Aorta (tissue), 5 donors: Measurements from ENCODE around the gene DOCK6. TPM values are rescaled to one million over a fixed set of nuclear protein-coding genes. Genes with fewer than 3 reads are reported as not detected.
A peak's percentile ranks its signal among the peaks of the same experiment; 100 is the strongest.

Source experiments
- ATAC-seq: fragments of 200-7000 bp; cut with Tn5 transposase; one replicate; pipeline ENCODE4 v1.9.1; 2022; ENCODE audit warnings: moderate library complexity; ENCODE audit not compliant: low FRiP score
- DNase-seq, 2 donors: peaks; one replicate each; pipeline ENCODE4 v3.0.0-alpha.2; 2020
- H3K27ac ChIP-seq, 2 donors: one replicate each; pipeline ENCODE4 v1.5.1; 2013; ENCODE audit warnings: low read length in 2 of 2, mild to moderate bottlenecking in 2 of 2, moderate library complexity in 2 of 2, control low read depth in 1 of 2, inconsistent platforms in 1 of 2, low read depth in 1 of 2
- H3K27me3 ChIP-seq, 2 donors: one replicate each; pipeline ENCODE4 v1.6.1; 2013; ENCODE audit warnings: control low read depth in 1 of 2, low read length in 1 of 2, mild to moderate bottlenecking in 1 of 2, moderate library complexity in 1 of 2; ENCODE audit not compliant: insufficient read depth in 2 of 2, control insufficient read depth in 1 of 2
- H3K36me3 ChIP-seq, 2 donors: one replicate each; pipeline ENCODE4 v1.6.1; 2013; ENCODE audit warnings: control low read depth in 1 of 2, low read length in 1 of 2, mild to moderate bottlenecking in 1 of 2; ENCODE audit not compliant: insufficient read depth in 2 of 2, control insufficient read depth in 1 of 2
- H3K4me1 ChIP-seq, 2 donors: one replicate each; pipeline ENCODE4 v1.6.1; 2013; ENCODE audit warnings: low read length in 2 of 2, control low read depth in 1 of 2, mild to moderate bottlenecking in 1 of 2, moderate library complexity in 1 of 2; ENCODE audit not compliant: insufficient read depth in 2 of 2, control insufficient read depth in 1 of 2
- H3K4me3 ChIP-seq, 2 donors: one replicate each; pipeline ENCODE4 v1.5.1; 2013; ENCODE audit warnings: low read length in 2 of 2, control low read depth in 1 of 2, mild to moderate bottlenecking in 1 of 2
- H3K9me3 ChIP-seq: one replicate; pipeline ENCODE4 v1.6.1; 2013; ENCODE audit warnings: mild to moderate bottlenecking, low read length; ENCODE audit not compliant: control insufficient read depth
- WGBS, 2 donors: extraction: QIAGEN DNeasy Blood & Tissue Kit; methylation state at CpG; one replicate each; pipeline ENCODE4 v1.1.7; 2013; 5-methylcytosine and 5-hydroxymethylcytosine counted together
- intact Hi-C, 2 donors: fragments of 100-400 bp; cut with DNase I; formaldehyde crosslinking; loops; one replicate each; pipeline versions ENCODE4 v1.14.2 to v1.15.0; 2022
- polyA plus RNA-seq, 2 donors: library from polyadenylated mRNA; stranded (reverse); fragments of 200-250 nt; gene quantifications; one replicate each; pipeline ENCODE4 v1.2.3, GENCODE V29; 2013
- total RNA-seq, 2 donors: library from RNA; stranded (reverse); fragmentation: NEBNext Ultra II Directional; extraction: Animal tissue kit (Norgen Biotek cat#: 25700); gene quantifications; one replicate each; pipeline ENCODE4 v1.2.1, GENCODE V29; 2021
- donor health status: healthy with polysubstance abuse.
- donor health status: Bipolar disorder and iron deficiency.
- donor health status: DM: no; HTN: no; CAD: no.
- donor health status: DM: no; HTN: no; CAD: no.
- donor health status: DM: yes; HTN: yes; CAD: no.

Gene DOCK6
- total and polyA plus RNA-seq, 4 donors = 12.8 to 109 (median 72.5) TPM

- intact Hi-C loops = no loop called here
- no peaks in the 10 kb centered on the region for H3K27me3 ChIP-seq
- H3K36me3 ChIP-seq = no peaks in the 10 kb centered on the region
- no peak for ATAC-seq
- 68 to 71% methylated on average over 11 of the region's 11 CpGs for WGBS, 2 donors
- no peak overlapping the region for H3K27ac ChIP-seq
- no peaks in the 10 kb centered on the region for H3K4me1 ChIP-seq
- H3K4me3 ChIP-seq = no peak overlapping the region
- no peaks in the 10 kb centered on the region for H3K9me3 ChIP-seq
- DNase-seq = no peak
These were observed 3.5 kb upstream of the DOCK6 start for GRCh38 chr19:11265785-11266236.

- DNase-seq (no peak), ATAC-seq (no peak)
- H3K4me3 ChIP-seq = no peak overlapping the region
- no peaks in the 10 kb centered on the region for H3K36me3 ChIP-seq
- H3K4me1 ChIP-seq = no peaks in the 10 kb centered on the region
- H3K27ac ChIP-seq = no peak overlapping the region
- H3K9me3 ChIP-seq = no peaks in the 10 kb centered on the region
- no peaks in the 10 kb centered on the region for H3K27me3 ChIP-seq
- intact Hi-C loops = no loop called here
- WGBS, 2 donors = 94 to 96% methylated on average over 6 of the region's 6 CpGs
These were observed 3.0 kb upstream of the DOCK6 start for GRCh38 chr19:11265177-11265784.

DNA sequence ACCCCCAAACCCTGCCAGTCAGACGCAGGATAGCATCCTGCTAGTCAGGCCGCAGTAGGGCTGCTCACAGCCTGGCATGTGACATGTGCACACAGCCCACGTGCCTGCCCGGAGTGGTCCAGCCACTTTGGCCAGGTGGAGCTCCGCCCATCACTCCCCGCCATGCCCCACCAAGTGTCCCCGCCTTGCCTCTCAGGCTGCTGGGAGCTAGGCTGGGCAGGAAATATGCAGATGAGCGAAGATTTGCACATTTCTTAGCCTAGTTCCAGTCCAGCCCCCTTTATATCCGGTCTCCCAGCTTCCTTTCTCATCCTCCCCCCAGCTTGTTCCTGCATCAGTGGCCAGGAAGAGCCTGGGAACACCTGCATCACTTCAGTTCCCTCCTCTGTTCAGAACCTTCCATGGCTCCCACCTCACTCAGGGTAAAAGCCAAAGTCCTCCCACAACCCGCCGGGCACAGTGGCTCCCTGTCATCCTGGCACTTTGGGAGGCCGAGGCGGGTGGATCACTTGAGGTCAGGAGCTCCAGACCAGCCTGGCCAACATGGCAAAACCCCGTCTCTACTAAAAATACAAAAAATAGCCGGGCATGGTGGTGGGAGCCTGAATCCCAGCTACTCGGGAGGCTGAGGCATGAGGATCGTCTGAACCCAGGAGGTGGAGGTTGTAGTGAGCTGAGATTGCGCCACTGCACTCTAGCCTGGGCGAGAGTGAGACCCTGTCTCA, 2.3 kb upstream of the DOCK6 start:
- H3K27me3 ChIP-seq = no peaks in the 10 kb centered on the region
- ATAC-seq (no peak), DNase-seq (no peak)
- WGBS, 2 donors = 86 to 88% methylated on average over 19 of the region's 19 CpGs
- no peaks in the 10 kb centered on the region for H3K9me3 ChIP-seq
- H3K27ac ChIP-seq = no peak overlapping the region
- no peaks in the 10 kb centered on the region for H3K4me1 ChIP-seq
- intact Hi-C loops = no loop called here
- no peaks in the 10 kb centered on the region for H3K36me3 ChIP-seq
- H3K4me3 ChIP-seq = no peak overlapping the region

- H3K4me3 ChIP-seq = no peak overlapping the region
- H3K9me3 ChIP-seq = no peaks in the 10 kb centered on the region
- DNase-seq (no peak), ATAC-seq (no peak)
- no peaks in the 10 kb centered on the region for H3K4me1 ChIP-seq
- no peaks in the 10 kb centered on the region for H3K36me3 ChIP-seq
- H3K27me3 ChIP-seq = no peaks in the 10 kb centered on the region
- no peak overlapping the region for H3K27ac ChIP-seq
- WGBS, 2 donors = 94 to 95% methylated on average over 6 of the region's 6 CpGs
- intact Hi-C loops = no loop called here
These were observed 1.4 kb upstream of the DOCK6 start for GRCh38 chr19:11263726-11264125.

- 22 to 24% methylated on average over 16 to 18 of the region's 18 CpGs for WGBS, 2 donors
- H3K9me3 ChIP-seq = no peaks in the 10 kb centered on the region
- H3K4me3 ChIP-seq = peak overlapping the region; percentile 81 to 89
- DNase-seq = no peak
- ATAC-seq = peak; percentile 47
- no peak overlapping the region for H3K27ac ChIP-seq
- intact Hi-C loops = no loop called here
- no peaks in the 10 kb centered on the region for H3K27me3 ChIP-seq
- H3K4me1 ChIP-seq = no peaks in the 10 kb centered on the region
- H3K36me3 ChIP-seq = no peaks in the 10 kb centered on the region
These were observed 823 bp downstream of the DOCK6 start for GRCh38 chr19:11261431-11261970.

DNA sequence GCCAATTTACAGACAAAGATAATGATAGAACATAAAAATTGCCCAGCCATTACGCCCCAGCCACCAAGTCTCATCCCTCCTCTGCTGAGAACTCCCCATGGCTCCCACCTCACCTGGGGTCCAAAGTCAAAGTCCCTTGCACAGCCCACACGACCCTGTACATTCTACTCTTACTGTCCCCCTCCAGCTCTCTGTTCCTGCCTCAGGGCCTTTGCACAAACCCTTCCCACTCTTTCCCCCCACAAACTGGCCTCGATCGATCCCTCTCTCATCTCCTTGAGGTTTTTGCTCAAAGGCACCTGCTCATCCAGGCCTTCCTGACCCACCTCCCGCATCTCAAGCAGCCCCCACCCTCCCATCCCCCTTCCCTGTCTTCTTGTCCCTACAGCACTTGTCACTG, 1.3 kb downstream of the DOCK6 start:
- Histone ChIP-seq H3K9me3 (no peaks in the 10 kb centered on the region), H3K36me3 (no peaks in the 10 kb centered on the region), H3K27me3 (no peaks in the 10 kb centered on the region), H3K27ac (no peak overlapping the region), H3K4me3 (no peak overlapping the region), H3K4me1 (no peaks in the 10 kb centered on the region)
- ATAC-seq (no peak), DNase-seq (no peak)
- WGBS, 2 donors = 90 to 91% methylated on average over 5 of the region's 5 CpGs
- intact Hi-C loops = no loop called here

DNA sequence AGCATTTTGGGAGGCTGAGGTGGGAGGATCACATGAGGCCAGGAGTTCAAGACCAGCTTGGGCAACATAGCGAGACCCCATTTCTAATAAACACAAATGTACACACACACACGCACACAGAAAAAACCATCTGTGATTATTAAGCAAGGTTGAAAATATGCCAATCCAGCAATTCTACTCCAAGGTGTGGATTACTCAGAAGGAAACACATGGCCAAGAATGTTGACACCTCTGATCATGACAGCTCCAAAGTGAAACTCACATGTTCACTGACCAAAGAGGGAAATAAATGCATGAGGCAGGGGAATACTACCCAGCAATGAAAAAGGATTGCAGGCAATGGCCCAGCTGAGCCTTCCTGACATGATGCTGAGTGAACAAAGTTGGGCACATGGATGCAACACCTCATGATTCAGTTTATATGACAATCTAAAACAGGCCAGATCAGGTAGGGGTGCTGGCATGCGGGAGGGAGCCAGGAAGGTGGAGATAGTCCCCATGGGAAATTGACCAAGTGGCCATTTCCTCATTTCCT, 4.4 kb downstream of the DOCK6 start:
- DNase-seq = no peak
- 96 to 97% methylated on average over 3 of the region's 3 CpGs for WGBS, 2 donors
- Histone ChIP-seq H3K9me3 (no peaks in the 10 kb centered on the region), H3K4me1 (no peaks in the 10 kb centered on the region), H3K27ac (no peak overlapping the region), H3K36me3 (no peaks in the 10 kb centered on the region), H3K4me3 (no peak overlapping the region), H3K27me3 (no peaks in the 10 kb centered on the region)
- ATAC-seq = no peak
- intact Hi-C loops = no loop called here

GRCh38 chr19:11256189-11256588, 6.1 kb downstream of the DOCK6 start:
- ATAC-seq = peak; percentile 24
- peaks cover 0 to 5% of the 10 kb centered on the region in 2 donors for H3K36me3 ChIP-seq
- H3K27me3 ChIP-seq = no peaks in the 10 kb centered on the region
- WGBS, 2 donors = 27 to 29% methylated on average over 7 of the region's 7 CpGs
- H3K27ac ChIP-seq = no peak overlapping the region
- no peak overlapping the region for H3K4me3 ChIP-seq
- intact Hi-C loops = no loop called here
- DNase-seq = no peak
- no peaks in the 10 kb centered on the region for H3K4me1 ChIP-seq
- H3K9me3 ChIP-seq = no peaks in the 10 kb centered on the region

DNA sequence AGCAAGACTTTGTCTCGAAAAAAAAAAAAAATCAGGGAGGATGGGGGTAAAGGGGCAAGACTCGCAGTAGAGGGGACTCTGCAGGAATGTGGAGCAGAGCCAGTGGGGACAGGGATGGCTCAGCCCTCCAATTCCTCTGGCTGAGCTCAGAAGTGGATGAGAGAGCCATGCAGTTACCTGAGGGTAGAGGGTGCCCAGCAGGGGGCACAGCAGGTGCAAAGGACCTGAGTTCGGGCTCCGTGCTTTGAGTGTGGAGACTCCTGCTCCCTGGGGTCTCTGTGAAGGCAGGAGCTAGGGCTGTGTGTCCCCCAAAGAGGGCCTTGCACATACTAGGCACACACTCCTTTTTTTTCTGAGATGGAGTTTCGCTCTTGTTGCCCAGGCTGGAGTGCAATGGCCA, 7.7 kb downstream of the DOCK6 start:
- H3K4me3 ChIP-seq = no peak overlapping the region
- WGBS, 2 donors = 92% methylated on average over 5 of the region's 5 CpGs
- intact Hi-C loops = no loop called here
- ATAC-seq (no peak), DNase-seq (no peak)
- H3K27me3 ChIP-seq = no peaks in the 10 kb centered on the region
- H3K36me3 ChIP-seq = peaks cover 0 to 5% of the 10 kb centered on the region in 2 donors
- no peak overlapping the region for H3K27ac ChIP-seq
- no peaks in the 10 kb centered on the region for H3K9me3 ChIP-seq
- H3K4me1 ChIP-seq = no peaks in the 10 kb centered on the region
